CD1c-positive myeloid dendritic cell (primary cell): ENCODE results near the gene ZNF79.

Source experiments
- DNase-seq: peaks from one replicate; pipeline ENCODE4 v3.0.0-alpha.2; 2016; ENCODE audit errors: extremely low spot score

ZNF79 gene

DNA sequence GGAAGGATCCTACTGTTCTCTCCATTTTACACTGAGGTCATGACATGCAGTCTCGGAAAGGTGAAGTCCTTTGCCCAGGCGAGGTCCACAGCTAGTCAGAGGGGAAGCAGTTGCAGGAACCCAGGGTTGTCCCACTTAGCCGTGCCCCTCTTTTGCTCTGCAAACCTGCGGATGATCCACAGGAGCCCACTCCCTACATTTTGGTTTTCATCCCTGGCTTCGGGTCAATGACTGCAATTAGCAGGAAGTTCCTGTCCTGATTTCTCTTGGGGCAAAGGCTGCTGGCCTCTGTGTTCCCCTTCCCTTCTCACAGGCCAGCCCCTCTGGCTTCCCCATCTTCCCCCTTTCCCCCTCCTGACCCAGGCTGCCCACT is 25.9 kb upstream of the ZNF79 start:
- no peak for DNase-seq

DNA sequence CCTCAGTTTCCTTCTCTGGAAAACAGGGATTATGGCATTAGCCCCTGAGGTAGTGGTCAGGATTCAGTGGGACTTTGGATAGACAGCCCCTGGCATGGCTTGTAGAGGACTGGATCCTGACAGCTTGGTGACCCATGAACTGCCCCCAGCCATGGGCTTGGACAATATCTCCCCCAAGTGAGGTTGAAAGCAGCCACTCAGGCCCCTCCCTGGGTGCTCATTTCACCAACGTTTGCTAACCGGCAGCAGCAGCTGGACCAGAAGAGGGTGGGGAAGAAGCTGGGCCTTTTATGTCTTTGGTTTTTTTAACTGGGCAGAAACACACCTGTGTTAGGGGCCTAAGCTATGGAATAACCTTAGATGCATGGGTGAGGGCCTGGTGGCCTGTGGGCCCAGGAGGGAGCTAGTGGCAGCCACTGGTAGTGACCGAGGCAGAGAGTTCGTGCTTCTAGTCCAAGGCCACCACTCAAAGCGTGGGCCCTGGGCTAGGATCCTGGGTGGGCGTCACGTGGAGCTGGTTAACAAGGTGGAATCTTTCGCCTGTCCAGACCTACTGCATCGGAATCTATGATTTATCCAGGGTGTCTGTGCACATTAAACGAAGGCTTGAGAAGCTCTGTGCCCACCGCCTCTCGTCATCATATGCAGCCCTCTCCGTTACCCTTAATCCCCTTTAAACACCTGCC is 25.3 kb upstream of the ZNF79 start:
- DNase-seq = no peak

DNA sequence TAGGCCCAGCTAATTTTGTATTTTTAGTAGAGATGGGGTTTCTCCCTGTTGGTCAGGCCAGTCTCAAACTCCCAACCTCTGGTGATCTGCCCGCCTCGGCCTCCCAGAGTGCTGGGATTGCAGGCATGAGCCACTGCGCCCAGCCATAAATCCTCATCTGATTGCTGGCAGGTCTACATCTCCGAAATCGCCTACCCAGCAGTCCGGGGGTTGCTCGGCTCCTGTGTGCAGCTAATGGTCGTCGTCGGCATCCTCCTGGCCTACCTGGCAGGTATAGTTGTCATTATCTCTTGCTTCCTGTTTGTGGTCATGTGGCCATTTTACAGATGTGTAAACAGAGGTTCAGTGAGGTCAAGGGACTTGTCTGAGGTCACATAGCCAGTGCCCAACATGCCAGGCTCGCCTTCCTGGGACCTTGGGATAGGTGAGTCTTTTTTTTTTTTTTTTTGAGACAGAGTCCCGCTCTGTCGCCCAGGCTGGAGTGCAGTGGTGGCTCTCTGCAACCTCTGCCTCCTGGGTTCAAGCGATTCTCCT is 24.4 kb upstream of the ZNF79 start:
- no peak for DNase-seq

DNA sequence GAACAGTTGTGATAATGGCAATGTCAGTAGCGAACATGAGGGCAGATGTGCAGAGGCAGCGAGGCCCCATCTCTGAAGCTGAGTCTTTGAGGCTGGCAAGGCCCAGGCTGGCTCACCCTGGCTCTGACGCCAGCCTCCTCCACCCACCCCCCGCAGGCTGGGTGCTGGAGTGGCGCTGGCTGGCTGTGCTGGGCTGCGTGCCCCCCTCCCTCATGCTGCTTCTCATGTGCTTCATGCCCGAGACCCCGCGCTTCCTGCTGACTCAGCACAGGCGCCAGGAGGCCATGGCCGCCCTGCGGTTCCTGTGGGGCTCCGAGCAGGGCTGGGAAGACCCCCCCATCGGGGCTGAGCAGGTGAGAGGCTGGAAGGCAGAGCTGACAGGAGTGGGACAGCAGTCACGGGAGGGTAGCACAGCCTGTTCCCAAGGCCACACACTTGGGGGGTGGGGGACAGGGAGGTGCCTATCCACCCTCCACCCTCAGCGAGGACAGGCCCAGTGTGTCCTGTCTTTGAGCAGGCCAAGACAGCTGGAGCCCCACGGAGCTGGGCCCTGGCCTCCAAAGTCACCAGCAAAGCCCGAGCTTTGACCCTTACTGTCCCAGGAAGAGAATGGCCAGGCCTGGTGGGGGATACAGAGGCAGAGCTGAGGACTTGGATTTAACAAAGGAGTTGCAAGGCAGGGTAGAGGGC is 21.6 kb upstream of the ZNF79 start:
- no peak for DNase-seq

DNA sequence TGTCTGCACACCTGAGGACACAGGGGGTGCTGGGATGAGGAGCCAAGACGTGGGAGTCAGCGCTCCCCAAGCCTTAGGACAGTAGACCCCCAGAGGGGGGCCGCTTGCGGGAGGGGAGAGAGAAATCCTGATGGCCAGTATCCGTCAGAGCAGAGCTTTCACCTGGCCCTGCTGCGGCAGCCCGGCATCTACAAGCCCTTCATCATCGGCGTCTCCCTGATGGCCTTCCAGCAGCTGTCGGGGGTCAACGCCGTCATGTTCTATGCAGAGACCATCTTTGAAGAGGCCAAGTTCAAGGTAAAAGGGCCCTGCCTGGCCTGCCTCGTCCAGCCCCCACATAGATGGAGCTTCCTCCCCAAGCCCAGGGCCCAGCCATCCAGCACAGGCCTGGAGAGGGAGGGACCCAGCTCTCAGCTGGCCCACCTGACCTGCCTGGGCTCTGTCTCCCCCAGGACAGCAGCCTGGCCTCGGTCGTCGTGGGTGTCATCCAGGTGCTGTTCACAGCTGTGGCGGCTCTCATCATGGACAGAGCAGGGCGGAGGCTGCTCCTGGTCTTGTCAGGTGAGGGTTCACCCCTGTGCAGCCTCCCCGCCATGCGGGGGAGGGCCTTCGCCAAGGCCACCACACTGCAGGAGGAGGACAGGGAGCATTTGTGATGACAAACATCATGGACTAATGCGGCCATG is 20.5 kb upstream of the ZNF79 start:
- no peak for DNase-seq

DNA sequence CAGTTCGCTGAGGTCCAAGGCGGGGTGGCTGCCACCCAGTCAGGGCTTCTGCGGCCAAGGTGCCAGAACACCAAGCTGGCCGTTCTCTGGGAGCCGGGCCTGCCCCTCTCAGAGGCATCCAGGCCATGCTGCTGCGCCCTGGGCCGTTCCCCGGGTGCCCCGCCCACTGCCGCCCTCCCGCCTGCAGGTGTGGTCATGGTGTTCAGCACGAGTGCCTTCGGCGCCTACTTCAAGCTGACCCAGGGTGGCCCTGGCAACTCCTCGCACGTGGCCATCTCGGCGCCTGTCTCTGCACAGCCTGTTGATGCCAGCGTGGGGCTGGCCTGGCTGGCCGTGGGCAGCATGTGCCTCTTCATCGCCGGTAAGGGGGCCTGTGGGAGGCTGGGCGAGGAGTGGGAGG is 19.6 kb upstream of the ZNF79 start:
- no peak for DNase-seq

DNA sequence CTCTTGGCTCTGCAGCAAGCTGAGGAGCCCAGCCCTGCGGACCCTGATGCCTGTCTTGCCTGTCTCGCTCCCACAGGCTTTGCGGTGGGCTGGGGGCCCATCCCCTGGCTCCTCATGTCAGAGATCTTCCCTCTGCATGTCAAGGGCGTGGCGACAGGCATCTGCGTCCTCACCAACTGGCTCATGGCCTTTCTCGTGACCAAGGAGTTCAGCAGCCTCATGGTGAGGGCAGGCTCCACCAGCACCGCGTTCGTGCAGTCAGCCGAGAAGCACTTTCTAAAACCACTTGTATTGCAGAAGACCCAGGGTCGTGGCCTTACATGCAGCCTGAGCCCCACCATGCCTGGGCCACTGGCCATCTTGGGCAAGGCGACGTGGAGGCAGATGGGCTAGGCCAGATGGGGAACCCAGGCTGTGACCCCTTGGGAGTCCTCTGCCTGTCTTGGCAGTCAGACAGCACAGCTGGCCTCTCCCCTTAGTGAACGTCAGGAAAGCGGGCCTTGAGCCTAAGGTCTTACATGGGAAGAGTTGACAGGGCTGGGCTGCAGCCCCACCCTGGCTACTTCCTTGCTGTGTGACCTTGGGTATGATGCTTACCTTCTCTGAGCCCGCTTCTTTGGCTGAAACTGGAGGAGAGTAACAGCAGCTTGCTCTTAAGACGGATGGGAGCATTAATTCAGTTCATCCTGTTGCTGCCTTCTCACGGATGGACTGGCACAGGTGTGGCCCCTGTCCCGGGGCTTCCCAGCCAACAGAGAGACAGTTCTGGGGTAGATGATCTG is 18.6 kb upstream of the ZNF79 start:
- DNase-seq = no peak

DNA sequence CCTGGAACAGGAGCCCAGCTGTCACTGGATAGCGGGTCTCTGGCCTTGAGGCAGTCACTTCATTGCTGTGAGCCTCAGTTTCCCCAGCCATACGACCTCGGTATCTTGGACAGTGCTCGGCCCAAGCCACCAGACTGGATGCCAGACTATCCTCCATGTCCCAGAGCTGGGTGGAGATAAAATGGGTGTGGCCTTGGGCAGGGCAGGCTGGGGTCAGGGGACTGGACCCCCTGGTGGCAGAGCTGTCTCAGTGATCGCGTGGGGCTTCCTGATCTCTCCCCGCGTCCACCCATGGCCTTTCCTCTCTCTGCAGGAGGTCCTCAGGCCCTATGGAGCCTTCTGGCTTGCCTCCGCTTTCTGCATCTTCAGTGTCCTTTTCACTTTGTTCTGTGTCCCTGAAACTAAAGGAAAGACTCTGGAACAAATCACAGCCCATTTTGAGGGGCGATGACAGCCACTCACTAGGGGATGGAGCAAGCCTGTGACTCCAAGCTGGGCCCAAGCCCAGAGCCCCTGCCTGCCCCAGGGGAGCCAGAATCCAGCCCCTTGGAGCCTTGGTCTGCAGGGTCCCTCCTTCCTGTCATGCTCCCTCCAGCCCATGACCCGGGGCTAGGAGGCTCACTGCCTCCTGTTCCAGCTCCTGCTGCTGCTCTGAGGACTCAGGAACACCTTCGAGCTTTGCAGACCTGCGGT is 17.2 kb upstream of the ZNF79 start:
- DNase-seq = no peak

DNA sequence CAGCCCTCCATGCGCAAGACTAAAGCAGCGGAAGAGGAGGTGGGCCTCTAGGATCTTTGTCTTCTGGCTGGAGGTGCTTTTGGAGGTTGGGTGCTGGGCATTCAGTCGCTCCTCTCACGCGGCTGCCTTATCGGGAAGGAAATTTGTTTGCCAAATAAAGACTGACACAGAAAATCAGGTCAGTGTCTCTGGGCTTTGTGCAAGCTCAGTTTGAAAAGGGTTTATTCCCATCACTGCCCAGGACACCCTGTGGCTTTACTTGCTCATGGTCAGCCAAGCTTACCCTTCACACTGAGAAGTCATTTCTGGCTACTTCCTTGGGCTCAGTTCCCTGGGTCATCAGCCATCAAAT is 16.7 kb upstream of the ZNF79 start:
- no peak for DNase-seq

DNA sequence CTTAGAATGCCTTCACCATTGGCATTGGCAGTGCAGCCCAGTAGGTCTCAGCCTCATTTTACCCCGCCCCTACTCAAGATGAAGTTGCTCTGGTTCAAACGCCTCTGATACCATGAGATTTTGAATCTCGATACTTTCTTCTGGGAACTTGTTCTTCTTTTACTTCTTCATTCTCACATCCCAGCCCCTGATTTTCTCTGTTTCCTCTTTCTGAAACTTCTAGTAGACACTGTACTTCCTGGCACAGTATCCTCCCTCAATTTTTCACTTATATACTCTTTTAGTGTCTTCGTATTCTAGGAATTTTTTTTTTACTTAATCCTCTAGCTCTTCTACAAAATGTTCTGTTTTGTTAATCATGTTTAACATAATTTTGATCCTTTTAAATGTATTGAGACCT is 13.1 kb upstream of the ZNF79 start:
- peak; percentile 67 for DNase-seq

DNA sequence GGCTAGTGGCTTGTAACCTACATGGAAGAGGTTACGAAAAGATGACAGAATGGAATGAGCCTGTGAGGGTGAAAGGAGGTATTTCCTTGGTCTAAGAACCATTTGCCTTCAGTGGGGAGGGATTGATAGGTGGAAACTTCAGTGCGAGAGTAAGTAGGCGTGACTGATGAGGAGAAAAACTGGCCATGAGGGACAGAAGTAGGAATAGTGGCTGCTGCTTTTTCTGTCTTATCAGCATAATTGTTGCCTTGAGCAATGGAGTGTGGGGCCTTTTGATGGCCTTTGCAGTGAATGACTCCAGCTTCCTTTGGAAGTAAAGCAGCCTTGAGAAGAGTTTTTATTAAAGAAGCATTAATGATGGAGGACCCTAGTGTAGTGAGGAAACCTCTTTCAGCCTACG is 9.0 kb upstream of the ZNF79 start:
- DNase-seq = no peak

DNA sequence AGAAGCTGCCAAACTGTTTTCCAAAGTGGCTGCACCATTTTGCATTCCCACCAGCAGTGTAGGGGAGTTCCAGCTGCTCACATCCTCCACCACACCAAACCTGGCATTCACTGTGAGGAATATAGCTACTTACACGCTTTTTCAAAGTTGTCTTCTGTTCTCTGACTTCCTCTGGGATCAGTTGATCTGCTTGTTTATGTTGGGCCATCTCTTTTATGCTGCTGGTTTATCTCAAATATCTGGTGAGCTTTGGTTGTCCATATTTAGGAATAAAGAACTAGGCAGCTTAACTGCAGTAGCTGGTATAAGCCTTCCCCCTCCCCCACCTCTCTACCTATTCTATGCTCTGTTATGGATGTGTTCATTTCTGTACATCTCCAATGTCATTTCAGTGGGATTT is 8.5 kb upstream of the ZNF79 start:
- DNase-seq = no peak

DNA sequence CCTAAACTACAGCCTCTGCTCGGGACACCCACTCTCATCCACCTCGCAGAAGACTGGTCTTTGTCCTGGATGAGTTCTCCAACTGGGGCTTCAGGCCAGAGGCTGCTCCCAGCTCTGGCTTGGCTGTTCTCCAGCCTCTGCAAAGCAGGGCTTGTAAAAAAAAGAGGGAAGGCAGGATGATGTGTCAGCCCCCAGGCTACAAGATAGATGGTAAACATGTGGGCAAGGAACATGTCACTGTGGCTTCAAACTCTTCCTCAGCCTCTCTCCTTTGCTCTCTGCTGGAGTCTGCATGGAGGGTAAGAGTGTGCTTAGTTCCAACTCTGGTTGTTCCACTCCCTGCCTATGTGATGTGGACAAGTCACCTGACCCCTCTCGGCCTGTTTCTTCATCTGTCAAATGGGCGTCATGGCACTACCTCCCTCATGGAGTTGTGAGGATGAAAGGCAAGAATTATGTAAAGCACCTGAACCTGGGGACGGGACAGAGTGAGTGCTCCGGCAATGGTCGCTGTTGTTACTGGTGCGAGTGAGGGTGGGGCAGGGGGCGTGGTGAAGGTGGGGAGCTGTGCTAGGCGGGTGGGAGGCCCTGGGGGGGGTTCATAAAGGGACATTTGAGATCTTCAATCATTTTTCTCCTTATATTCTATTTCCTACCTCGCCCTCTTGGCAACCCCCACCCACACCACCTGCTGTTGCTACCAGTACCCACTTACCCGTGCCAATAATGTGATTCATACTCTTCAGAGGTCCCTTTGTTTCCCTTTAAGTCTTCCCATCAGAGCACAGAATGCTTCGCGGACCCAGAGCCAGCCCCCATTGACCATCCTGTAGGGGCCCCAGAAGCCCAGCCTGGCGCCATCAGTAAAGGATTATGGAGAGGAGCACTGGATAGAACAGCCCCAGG is 6.8 kb upstream of the ZNF79 start:
- no peak for DNase-seq

DNA sequence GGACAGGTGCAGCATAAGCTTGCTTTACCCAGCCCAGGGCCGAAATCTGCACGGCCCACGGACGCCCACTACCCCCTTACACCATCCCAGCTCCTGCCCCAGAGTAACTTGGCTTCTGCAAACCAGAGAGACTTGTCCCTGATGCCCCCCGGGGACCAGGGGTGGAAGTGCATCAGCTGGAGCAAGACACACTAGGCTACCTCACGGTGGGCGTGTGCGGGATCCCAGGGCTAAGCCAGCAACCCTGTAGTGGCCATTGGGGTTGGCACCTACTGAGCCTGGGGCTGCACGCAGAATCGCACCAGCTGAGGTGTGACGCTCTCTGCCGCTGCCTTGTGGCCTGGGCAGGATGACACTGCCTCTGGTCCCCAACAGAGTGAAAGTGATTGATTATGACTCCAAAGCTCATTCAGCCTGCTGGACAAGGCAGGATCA is 6.1 kb upstream of the ZNF79 start:
- DNase-seq = peak; percentile 45

DNA sequence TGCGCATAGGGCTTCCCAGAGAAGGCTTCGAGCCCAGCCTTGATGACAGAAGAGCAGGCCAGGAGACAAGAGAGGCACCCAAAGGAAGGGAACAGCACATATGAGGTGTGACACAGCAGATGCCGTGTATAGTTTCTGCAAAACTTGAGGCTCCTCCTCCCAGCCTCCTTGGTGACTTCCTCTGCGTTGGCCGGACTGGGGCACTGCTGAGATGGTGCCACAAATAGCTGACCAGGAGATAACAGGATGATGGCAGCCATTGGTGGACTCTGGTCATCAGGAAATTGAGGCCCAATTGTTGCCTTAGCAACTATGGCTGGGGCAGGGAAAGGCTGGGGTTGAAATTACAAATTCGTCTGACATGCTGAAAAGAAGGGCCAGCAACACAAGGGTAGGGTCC is 4.8 kb upstream of the ZNF79 start:
- peak; percentile 26 for DNase-seq

DNA sequence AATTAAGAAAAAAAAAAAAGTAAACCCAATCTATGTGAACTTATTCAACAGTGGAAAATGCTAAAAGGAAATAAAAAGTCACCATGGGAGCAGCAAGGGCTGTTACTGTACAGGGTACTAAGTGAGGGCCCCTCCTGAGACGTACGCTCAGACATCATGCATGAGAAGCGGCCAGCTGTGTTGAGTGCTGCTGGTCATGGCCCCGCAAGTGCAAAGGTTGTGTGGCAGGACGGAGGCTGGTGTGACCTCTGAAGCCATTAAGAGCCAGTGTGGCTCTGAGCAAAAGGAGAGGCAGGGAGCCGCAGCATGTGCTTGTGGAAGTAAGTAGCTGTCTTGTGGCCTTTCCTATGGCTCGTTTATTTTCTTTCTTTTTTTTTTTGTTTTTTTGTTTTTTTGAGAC is 3.1 kb upstream of the ZNF79 start:
- no peak for DNase-seq

DNA sequence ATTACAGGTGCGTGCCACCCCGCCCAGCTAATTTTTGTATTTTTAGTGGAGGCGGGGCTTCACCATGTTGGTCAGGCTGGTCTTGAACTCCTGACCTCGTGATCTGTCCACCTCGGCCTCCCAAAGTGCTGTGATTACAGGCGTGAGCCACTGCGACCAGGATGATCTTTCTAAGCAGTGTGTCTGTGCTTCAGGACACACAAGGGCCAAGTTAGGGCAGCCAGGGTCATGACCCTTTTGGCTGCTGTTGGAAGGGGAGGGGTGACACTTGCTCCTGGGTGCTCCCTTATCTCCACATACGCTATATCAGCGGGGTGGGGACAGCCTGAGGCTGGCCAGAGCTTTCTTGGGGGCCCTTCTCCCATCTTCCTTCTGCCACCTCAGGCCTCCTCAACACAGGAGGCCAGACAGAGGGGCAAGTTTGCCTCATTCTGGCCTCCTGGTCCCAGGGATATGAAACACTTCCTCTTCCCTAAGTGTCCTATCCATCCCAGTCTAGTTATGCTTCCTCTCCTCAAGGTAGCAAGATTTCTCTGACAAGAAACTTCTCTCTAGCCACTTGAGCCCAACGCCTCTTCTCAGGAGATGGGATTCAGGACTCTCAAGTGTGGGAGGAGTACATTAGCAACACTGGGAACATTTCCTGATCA is 1.9 kb upstream of the ZNF79 start:
- DNase-seq = no peak

DNA sequence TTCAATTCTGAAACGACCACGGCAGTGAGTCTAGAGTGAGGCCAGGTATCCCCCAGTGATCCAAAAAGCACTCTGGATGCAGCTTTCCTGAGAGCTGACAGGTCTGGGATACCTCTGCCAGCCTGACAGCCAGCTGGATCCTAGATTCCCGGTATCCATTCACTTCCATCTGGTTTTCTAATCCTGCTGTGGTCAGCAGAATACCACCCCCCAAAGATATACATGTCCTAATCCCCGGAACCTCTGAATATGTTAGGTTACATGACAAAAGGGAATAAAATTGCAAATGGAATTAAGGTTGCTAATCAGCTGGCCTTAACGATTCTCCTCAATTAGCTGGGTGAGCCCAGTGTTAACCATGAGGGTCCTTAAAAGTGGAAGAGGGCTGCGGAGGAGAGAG is 1.4 kb upstream of the ZNF79 start:
- DNase-seq = no peak

DNA sequence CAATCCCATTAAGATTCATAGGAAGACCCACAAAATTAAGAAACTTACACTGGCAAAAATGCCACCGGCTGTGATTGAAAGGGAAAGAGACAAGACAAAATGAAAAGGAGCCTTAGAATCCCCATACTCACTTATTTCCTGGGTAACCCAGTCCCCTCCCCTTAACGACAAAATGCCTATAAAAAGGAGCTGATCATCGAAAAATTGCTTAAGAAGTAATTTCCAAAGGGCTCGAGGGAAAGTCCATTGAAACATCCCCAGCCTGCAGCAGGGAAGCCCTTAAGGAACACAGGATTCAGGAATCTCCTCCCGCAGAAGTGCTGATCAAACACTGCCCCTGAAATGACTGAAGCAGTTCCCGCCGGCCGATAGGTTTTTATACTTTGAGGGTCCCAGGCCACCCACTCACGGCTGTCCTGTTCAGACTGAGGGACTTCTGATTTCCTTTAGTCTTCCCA is 677 bp upstream of the ZNF79 start:
- no peak for DNase-seq

DNA sequence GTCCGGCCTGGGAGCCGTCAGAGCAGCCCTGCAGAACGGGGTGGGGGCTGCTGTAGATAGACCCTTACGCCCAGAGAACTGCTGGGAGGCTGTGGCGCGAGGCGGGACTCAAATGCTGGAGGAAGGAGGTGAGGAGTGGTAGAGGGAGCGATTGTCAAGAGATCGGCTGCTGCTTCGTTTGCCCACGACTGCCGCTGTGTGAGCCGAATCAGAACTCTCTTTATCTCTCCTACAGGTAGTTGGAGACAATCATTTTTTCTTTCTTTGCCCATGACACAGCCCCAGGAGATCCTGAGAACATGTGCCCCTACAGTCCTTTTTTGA is 456 bp downstream of the ZNF79 start:
- no peak for DNase-seq
